GM08714 (cell line): Measurements from ENCODE around the gene MAPK11.

ENCODE experiments used
- H3K4me3 ChIP-seq: fragments of 200-500 bp; sonication (Bioruptor generic); 2 replicates; pipeline ENCODE4 v1.5.1; 2014; ENCODE audit warnings: mild to moderate bottlenecking, low read length, inconsistent platforms
- ZNF274 ChIP-seq: IDR thresholded peaks from 2 replicates; pipeline ENCODE4 v1.6.1; 2012; ENCODE audit warnings: mild to moderate bottlenecking, low read depth, low read length

Gene MAPK11

GRCh38 chr22:50270666-50271394, 650 bp upstream of the MAPK11 start:
- no peak for TF ChIP-seq ZNF274
- peak overlapping the region; percentile 68 for H3K4me3 ChIP-seq

- no peak for TF ChIP-seq ZNF274
- H3K4me3 ChIP-seq: peak overlapping the region; percentile 50; the same call in 1 of the 2 replicates
Observed at GRCh38 chr22:50269573-50269969, 609 bp downstream of the MAPK11 start.

GRCh38 chr22:50268655-50269113, 1.5 kb downstream of the MAPK11 start:
- TF ChIP-seq ZNF274: no peak

GRCh38 chr22:50267591-50268390, 2.4 kb downstream of the MAPK11 start:
- TF ChIP-seq ZNF274: no peak
- H3K4me3 ChIP-seq: no peak overlapping the region

More at GRCh38 chr22:50268655-50269113, 1.5 kb downstream of the MAPK11 start:
- no peak overlapping the region for H3K4me3 ChIP-seq

- no peak overlapping the region for H3K4me3 ChIP-seq
- TF ChIP-seq ZNF274: no peak
Observed at GRCh38 chr22:50266994-50267393, 3.2 kb downstream of the MAPK11 start.

GRCh38 chr22:50264946-50265669, 5.1 kb downstream of the MAPK11 start:
- TF ChIP-seq ZNF274: no peak

GRCh38 chr22:50264104-50264745, 6.0 kb downstream of the MAPK11 start:
- TF ChIP-seq ZNF274: no peak
- H3K4me3 ChIP-seq: no peak overlapping the region

More at GRCh38 chr22:50264946-50265669, 5.1 kb downstream of the MAPK11 start:
- H3K4me3 ChIP-seq: no peak overlapping the region

GRCh38 chr22:50262973-50263617, 7.1 kb downstream of the MAPK11 start:
- H3K4me3 ChIP-seq: no peak overlapping the region
- no peak for TF ChIP-seq ZNF274

- no peak overlapping the region for H3K4me3 ChIP-seq
- TF ChIP-seq ZNF274: no peak
Observed at GRCh38 chr22:50262460-50262911, 7.7 kb downstream of the MAPK11 start.

- peak within 1 kb of the TSS; percentile 73 for H3K4me3 ChIP-seq
- no peak for TF ChIP-seq ZNF274
Observed at GRCh38 chr22:50261615-50262459, 8.3 kb downstream of the MAPK11 start, which contains the start of gene MAPK12. MAPK12 (minus strand) TSS chr22:50261683; CDS start chr22:50261509, 174 bp downstream.

- peak overlapping the region; percentile 73 for H3K4me3 ChIP-seq
- TF ChIP-seq ZNF274: no peak
Observed at GRCh38 chr22:50260801-50261614, 9.2 kb downstream of the MAPK11 start.

- TF ChIP-seq ZNF274: no peak
- H3K4me3 ChIP-seq: peak overlapping the region; percentile 73
Observed at GRCh38 chr22:50260434-50260800, 9.8 kb downstream of the MAPK11 start.
